Hepatocyte (in vitro differentiated cells): ENCODE data around the gene KIF25. TPM values are rescaled to one million over a fixed set of nuclear protein-coding genes. Genes with fewer than 3 reads are reported as not detected.

Source experiments
- DNase-seq: peaks from one replicate; pipeline ENCODE4 v3.0.0-alpha.2; 2016; ENCODE audit warnings: low spot score
- H2AFZ ChIP-seq: fragments of 200-600 bp; sonication (generic); 2 replicates; pipeline ENCODE4 v1.6.0; 2016; ENCODE audit warnings: antibody characterized with exemption, mild to moderate bottlenecking
- H3K27ac ChIP-seq: fragments of 200-600 bp; sonication (generic); 2 replicates; pipeline ENCODE4 v1.5.1; 2016; ENCODE audit warnings: mild to moderate bottlenecking
- H3K27me3 ChIP-seq: fragments of 200-600 bp; sonication (generic); 2 replicates; pipeline ENCODE4 v1.6.1; 2016
- H3K36me3 ChIP-seq: fragments of 200-600 bp; sonication (generic); replicated peaks from 2 replicates; pipeline ENCODE4 v1.5.1; 2016; ENCODE audit warnings: low read depth; ENCODE audit not compliant: insufficient read depth
- H3K4me1 ChIP-seq: fragments of 200-600 bp; sonication (generic); 2 replicates; pipeline ENCODE4 v1.5.1; 2016; ENCODE audit warnings: mild to moderate bottlenecking, moderate library complexity; ENCODE audit not compliant: insufficient read depth
- H3K4me2 ChIP-seq: fragments of 200-600 bp; sonication (generic); 2 replicates; pipeline ENCODE4 v1.6.0; 2016
- H3K4me3 ChIP-seq: fragments of 200-600 bp; sonication (generic); 2 replicates; pipeline ENCODE4 v1.5.1; 2016; ENCODE audit warnings: mild to moderate bottlenecking
- H3K79me2 ChIP-seq: fragments of 200-600 bp; sonication (generic); 2 replicates; pipeline ENCODE4 v1.6.0; 2017; ENCODE audit warnings: mild to moderate bottlenecking
- H3K9me2 ChIP-seq: fragments of 200-600 bp; sonication (generic); replicated peaks from 2 replicates; pipeline ENCODE4 v1.6.0; 2017; ENCODE audit warnings: mild to moderate bottlenecking; ENCODE audit not compliant: insufficient read depth
- H3K9me3 ChIP-seq: fragments of 200-600 bp; sonication (generic); 2 replicates; pipeline ENCODE4 v1.5.1; 2016; ENCODE audit warnings: low read depth, mild to moderate bottlenecking
- H4K20me1 ChIP-seq: fragments of 200-600 bp; sonication (generic); 2 replicates; pipeline ENCODE4 v1.6.0; 2016; ENCODE audit warnings: mild to moderate bottlenecking; ENCODE audit not compliant: insufficient read depth, poor library complexity, severe bottlenecking
- EZH2 ChIP-seq: fragments of 200-600 bp; sonication (generic); IDR thresholded peaks from 2 replicates; pipeline ENCODE4 v1.6.1; 2016; ENCODE audit warnings: antibody characterized with exemption, mild to moderate bottlenecking, borderline replicate concordance
- EZH2phosphoT487 ChIP-seq: fragments of 200-600 bp; sonication (generic); IDR thresholded peaks from one replicate; pipeline ENCODE4 v1.6.1; 2018; ENCODE audit warnings: antibody characterized with exemption, mild to moderate bottlenecking, low read depth, moderate library complexity; ENCODE audit not compliant: unreplicated experiment, severe bottlenecking
- WGBS: methylation state at CpG from one replicate; pipeline ENCODE4 v1.1.6; 2016; ENCODE audit warnings: low lambda C conversion rate; ENCODE audit errors: missing lambda C conversion rate; 5-methylcytosine and 5-hydroxymethylcytosine counted together
- polyA plus RNA-seq: library from polyadenylated mRNA; unstranded; fragments of >200 nt; fragmentation: Nextera tagmentation; extraction: Ambion mirVana; gene quantifications from 2 replicates; pipeline ENCODE4 v1.2.1, GENCODE V29; 2016
- total RNA-seq: library from RNA; depleted of rRNA; stranded (reverse); fragments of >200 nt; gene quantifications from 2 replicates; pipeline ENCODE4 v1.2.3, GENCODE V29; 2014
- TF ChIP-seq, protein P1 (sequence below): fragments of 200-600 bp; sonication (generic); IDR thresholded peaks from 2 replicates; pipeline ENCODE4 v1.5.1; 2016; ENCODE audit warnings: antibody characterized with exemption, mild to moderate bottlenecking; ENCODE audit not compliant: poor library complexity

Gene KIF25
- total and polyA plus RNA-seq, 2 experiments from 2014 or later = 0.40 TPM; not detected in 1

DNA sequence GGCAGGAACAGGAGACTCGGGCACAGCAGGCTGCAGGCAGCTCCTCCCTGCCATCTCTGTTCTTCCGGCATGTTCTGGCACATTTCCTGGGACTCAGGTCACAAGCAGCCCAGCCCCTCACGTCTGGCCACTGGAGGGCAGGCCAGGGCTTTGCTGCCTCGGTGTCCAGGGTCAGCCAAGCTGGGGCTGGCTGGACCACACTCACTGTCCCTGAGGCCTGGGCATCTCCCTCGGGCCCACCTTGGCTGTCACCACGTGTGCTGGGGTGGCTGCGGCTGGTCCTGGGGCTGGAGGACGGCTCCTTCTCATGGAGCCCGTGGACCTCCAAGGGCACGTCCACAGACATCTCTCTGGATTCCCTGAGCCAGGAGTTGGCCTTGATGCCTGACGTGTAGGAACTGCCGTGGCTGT lies 63.1 kb downstream of the KIF25 start:
- Histone ChIP-seq H3K9me3 (no peaks in the 10 kb centered on the region), H3K4me1 (no peaks in the 10 kb centered on the region), H2AFZ (no peak overlapping the region), H3K79me2 (no peaks in the 10 kb centered on the region), H3K36me3 (no peaks in the 10 kb centered on the region), H4K20me1 (no peaks in the 10 kb centered on the region), H3K27ac (no peak overlapping the region), H3K9me2 (no peaks in the 10 kb centered on the region), H3K4me2 (no peak overlapping the region), H3K4me3 (no peak overlapping the region), H3K27me3 (no peaks in the 10 kb centered on the region)
- TF ChIP-seq EZH2 = no peak
- TF ChIP-seq EZH2phosphoT487 = no peak
- TF ChIP-seq, protein P1, sequence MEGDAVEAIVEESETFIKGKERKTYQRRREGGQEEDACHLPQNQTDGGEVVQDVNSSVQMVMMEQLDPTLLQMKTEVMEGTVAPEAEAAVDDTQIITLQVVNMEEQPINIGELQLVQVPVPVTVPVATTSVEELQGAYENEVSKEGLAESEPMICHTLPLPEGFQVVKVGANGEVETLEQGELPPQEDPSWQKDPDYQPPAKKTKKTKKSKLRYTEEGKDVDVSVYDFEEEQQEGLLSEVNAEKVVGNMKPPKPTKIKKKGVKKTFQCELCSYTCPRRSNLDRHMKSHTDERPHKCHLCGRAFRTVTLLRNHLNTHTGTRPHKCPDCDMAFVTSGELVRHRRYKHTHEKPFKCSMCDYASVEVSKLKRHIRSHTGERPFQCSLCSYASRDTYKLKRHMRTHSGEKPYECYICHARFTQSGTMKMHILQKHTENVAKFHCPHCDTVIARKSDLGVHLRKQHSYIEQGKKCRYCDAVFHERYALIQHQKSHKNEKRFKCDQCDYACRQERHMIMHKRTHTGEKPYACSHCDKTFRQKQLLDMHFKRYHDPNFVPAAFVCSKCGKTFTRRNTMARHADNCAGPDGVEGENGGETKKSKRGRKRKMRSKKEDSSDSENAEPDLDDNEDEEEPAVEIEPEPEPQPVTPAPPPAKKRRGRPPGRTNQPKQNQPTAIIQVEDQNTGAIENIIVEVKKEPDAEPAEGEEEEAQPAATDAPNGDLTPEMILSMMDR = peak; percentile 63
- DNase-seq = peak; percentile 80
- 71% methylated on average over 12 of the region's 12 CpGs for WGBS

DNA sequence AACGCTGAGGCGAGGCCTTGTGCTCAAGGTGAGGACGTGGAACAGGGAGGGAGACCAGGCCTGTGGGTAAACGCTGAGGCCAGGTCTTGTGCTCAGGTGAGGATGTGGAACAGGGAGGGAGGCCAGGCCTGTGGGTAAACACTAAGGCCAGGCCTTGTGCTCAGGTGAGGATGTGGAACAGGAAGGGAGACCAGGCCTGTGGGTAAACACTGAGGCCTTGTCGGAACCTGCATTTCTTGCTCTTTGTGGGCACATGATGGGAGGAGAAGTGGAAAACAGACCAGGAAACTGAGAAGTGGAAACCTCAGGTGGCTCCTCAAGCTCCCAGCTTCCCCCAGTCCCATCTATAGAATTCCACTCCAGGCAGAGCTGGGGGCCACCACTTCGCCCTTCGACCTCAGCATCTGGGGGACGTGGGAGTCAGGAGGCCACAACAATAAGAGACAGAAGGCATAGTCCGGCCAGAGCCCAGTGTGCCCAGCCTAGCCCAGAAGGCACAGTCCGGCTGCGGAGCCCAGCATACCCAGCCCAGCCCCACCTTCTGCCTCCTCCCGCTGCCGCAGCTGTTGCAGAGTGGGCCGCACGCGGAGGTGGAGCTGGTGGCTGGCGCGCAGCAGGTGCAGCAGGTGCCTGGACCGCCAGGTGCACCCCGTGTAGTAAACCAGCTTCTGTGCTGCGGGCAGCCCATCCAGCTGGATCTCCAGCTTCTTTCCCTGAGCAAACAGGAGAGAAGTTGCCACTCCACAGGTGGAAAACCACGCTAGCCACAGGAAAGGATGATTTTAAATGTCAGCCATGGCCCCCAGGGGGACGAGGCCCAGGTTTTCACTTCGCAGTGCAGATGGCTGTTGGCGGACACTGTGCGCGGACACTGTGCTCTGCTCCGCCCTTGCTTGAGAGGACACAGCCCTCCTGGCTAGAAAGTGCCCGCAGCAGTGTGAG lies 64.1 kb downstream of the KIF25 start:
- Histone ChIP-seq H3K9me2 (no peaks in the 10 kb centered on the region), H3K27me3 (no peaks in the 10 kb centered on the region), H3K27ac (no peak overlapping the region), H3K4me1 (no peaks in the 10 kb centered on the region), H3K79me2 (no peaks in the 10 kb centered on the region), H3K4me3 (no peak overlapping the region), H2AFZ (no peak overlapping the region), H3K9me3 (no peaks in the 10 kb centered on the region), H3K36me3 (no peaks in the 10 kb centered on the region), H3K4me2 (no peak overlapping the region), H4K20me1 (no peaks in the 10 kb centered on the region)
- no peak for TF ChIP-seq EZH2phosphoT487
- TF ChIP-seq EZH2 = no peak
- TF ChIP-seq, protein P1 = no peak
- DNase-seq = no peak
- WGBS = 93% methylated on average over 29 of the region's 29 CpGs

DNA sequence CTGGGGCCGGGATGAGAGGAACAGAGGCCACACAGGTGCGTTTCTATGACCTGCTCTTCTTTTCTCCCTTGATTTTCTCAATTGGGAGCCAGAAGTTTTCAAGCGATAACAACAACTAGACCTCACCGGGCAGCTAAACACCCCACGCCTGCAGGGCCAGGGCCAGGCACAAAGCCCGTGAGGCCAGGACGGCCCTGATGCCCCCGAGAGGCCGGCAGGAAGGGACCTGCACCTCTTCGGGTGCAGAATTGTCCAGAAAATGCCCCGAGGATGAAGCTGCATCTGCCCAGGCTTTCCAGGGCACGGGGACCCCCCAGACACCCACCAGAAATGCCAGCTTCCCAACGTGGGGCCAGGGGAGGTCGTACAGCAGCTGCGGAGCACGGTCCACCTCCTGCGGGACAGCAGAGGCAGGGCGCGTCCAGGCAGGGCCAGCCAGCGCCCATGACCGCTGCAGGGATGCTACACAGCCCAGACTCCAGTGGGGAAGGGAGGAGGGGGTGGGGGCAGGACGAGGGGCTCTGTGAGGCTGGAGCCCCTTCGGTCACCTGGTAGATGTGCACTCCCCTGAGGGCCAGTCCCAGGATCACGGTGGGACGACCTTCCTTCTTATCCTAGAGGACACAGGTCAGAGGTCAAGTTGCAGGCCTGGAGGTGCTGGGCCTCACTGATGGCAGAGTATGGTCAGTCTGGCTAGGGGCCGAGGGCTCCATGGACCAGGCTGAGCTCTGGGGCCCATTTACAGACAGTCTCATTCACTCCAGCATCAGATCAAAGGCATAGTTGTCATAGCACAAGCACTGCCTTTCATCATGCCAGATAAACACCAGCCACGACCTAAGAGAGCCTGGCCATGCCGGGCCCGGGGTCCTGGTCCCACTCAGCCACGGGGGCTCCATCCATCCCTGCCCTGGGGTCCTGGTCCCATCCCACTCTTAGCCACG lies 65.1 kb downstream of the KIF25 start:
- Histone ChIP-seq H3K79me2 (no peaks in the 10 kb centered on the region), H3K27ac (no peak overlapping the region), H3K9me2 (no peaks in the 10 kb centered on the region), H3K9me3 (no peaks in the 10 kb centered on the region), H3K4me3 (no peak overlapping the region), H3K27me3 (no peaks in the 10 kb centered on the region), H3K4me1 (no peaks in the 10 kb centered on the region), H3K36me3 (no peaks in the 10 kb centered on the region), H2AFZ (no peak overlapping the region), H4K20me1 (no peaks in the 10 kb centered on the region), H3K4me2 (no peak overlapping the region)
- TF ChIP-seq EZH2 (no peak), EZH2phosphoT487 (no peak)
- TF ChIP-seq, protein P1 = no peak
- no peak for DNase-seq
- WGBS = 83% methylated on average over 29 of the region's 31 CpGs
